ENCODE data around the gene RPL38. TPM values are rescaled to one million over a fixed set of nuclear protein-coding genes. Genes with fewer than 3 reads are reported as not detected.

The RPL38 gene
- total RNA-seq, 1 donor from 2014 or later, result 1,028 TPM

- H3K27me3 Mint-ChIP-seq, result peaks cover 17% of the 10 kb centered on the region
- H3K36me3 Mint-ChIP-seq, result no peaks in the 10 kb centered on the region
- no peak overlapping the region for H3K4me3 Mint-ChIP-seq
- TF ChIP-seq, protein P1, sequence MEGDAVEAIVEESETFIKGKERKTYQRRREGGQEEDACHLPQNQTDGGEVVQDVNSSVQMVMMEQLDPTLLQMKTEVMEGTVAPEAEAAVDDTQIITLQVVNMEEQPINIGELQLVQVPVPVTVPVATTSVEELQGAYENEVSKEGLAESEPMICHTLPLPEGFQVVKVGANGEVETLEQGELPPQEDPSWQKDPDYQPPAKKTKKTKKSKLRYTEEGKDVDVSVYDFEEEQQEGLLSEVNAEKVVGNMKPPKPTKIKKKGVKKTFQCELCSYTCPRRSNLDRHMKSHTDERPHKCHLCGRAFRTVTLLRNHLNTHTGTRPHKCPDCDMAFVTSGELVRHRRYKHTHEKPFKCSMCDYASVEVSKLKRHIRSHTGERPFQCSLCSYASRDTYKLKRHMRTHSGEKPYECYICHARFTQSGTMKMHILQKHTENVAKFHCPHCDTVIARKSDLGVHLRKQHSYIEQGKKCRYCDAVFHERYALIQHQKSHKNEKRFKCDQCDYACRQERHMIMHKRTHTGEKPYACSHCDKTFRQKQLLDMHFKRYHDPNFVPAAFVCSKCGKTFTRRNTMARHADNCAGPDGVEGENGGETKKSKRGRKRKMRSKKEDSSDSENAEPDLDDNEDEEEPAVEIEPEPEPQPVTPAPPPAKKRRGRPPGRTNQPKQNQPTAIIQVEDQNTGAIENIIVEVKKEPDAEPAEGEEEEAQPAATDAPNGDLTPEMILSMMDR (conservative IDR thresholded peaks at IDR 0.05), result no peak
- DNase-seq (ENCODE audit: extremely low spot score, unreplicated experiment), result no peak
- no peaks in the 10 kb centered on the region for H3K9me3 Mint-ChIP-seq
- peaks cover 8% of the 10 kb centered on the region for H3K4me1 Mint-ChIP-seq (ENCODE audit: unreplicated experiment)
- no peak overlapping the region for H3K27ac Mint-ChIP-seq
Measured at GRCh38 chr17:74164446-74165045, 38.9 kb upstream of the RPL38 start.

DNA sequence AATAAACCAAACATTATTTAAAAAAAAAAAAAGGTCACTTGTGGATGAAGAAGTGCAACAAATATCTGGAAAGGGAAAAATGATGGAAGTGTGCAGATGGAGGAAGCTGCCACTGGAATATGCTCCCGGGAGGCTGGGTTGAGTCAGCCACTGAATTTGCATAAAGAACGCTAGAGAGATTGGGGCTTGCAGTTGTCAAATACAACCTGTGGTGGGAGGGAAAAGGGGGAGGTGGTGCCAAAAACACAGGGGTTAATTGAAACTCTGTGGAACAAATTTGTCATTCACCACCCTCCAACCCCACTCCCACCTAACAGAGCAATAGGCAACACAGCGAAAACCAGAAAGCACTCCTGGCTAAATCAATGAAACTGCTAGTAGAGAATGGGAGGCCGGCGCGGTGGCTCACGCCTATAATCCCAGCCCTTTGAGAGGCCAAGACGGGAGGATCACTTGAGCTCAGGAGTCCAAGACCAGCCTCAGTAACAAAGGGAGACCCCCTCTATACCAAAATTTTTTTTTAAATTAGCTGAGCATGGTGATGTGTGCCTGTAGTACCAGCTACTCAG lies 37.6 kb upstream of the RPL38 start:
- Mint-ChIP-seq H3K9me3 (no peaks in the 10 kb centered on the region), H3K4me3 (no peak overlapping the region), H3K4me1 (ENCODE audit: unreplicated experiment) (peaks cover 8% of the 10 kb centered on the region), H3K27ac (no peak overlapping the region), H3K27me3 (peaks cover 23% of the 10 kb centered on the region), H3K36me3 (no peaks in the 10 kb centered on the region)
- TF ChIP-seq, protein P1 (conservative IDR thresholded peaks at IDR 0.05), result no peak
- no peak for DNase-seq (ENCODE audit: extremely low spot score, unreplicated experiment)

DNA sequence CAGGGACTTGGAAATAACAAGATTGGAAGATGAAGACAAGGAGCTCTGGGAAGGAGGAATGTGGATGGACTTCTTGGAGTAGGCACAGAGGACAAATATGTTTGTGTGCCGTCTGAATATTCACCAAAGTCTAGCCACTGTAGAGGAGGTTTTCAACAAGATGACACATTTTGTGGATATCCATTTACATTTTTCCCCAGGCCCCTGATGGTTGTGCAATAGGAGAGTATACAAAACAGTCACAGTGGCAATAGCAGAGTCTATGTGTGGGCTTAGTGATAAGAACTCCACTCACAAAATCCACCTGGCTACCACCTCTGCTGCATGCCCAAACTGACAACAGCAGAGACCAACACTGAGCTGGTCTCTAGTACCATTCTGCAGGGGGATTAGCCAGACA lies 32.6 kb upstream of the RPL38 start:
- Mint-ChIP-seq H3K27ac (no peak overlapping the region), H3K4me1 (ENCODE audit: unreplicated experiment) (peaks cover 13% of the 10 kb centered on the region), H3K9me3 (no peaks in the 10 kb centered on the region), H3K27me3 (peaks cover 32% of the 10 kb centered on the region), H3K4me3 (no peak overlapping the region), H3K36me3 (no peaks in the 10 kb centered on the region)
- TF ChIP-seq, protein P1 (conservative IDR thresholded peaks at IDR 0.05), result no peak
- no peak for DNase-seq (ENCODE audit: extremely low spot score, unreplicated experiment)

- no peaks in the 10 kb centered on the region for H3K36me3 Mint-ChIP-seq
- no peak overlapping the region for H3K27ac Mint-ChIP-seq
- no peak overlapping the region for H3K4me3 Mint-ChIP-seq
- no peaks in the 10 kb centered on the region for H3K9me3 Mint-ChIP-seq
- peaks cover 19% of the 10 kb centered on the region for H3K4me1 Mint-ChIP-seq (ENCODE audit: unreplicated experiment)
- TF ChIP-seq, protein P1 (conservative IDR thresholded peaks at IDR 0.05), result no peak
- peaks cover 34% of the 10 kb centered on the region for H3K27me3 Mint-ChIP-seq
- DNase-seq (ENCODE audit: extremely low spot score, unreplicated experiment), result no peak
Measured at GRCh38 chr17:74172700-74173099, 30.8 kb upstream of the RPL38 start.

DNA sequence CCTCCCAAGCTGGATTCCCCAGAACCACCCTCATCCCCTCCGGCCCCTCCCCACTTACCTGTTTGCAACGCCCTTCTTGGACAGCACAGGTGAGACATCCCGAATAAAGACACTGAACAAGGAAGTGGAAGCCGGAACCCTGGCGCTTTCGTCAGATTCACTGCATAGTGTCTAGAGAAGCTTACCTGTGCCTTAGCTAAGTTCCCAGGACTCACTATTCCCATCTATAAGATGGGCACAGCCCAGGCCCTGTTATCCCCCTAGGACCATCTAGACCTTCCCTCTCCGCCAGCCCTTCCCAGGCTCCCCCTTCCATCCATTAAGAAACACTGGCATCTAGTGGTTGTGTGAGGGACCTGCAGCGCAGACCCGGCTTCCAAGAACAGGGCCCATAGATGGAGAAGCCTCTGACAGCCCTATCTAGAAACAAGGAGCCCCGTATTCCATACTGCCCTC lies 26.9 kb upstream of the RPL38 start:
- H3K27ac Mint-ChIP-seq, result peak overlapping the region; percentile 33
- TF ChIP-seq, protein P1 (conservative IDR thresholded peaks at IDR 0.05), result peak; percentile 90
- no peak overlapping the region for H3K4me3 Mint-ChIP-seq
- no peaks in the 10 kb centered on the region for H3K9me3 Mint-ChIP-seq
- peaks cover 30% of the 10 kb centered on the region for H3K4me1 Mint-ChIP-seq (ENCODE audit: unreplicated experiment)
- H3K27me3 Mint-ChIP-seq, result peaks cover 30% of the 10 kb centered on the region
- DNase-seq (ENCODE audit: extremely low spot score, unreplicated experiment), result no peak
- H3K36me3 Mint-ChIP-seq, result no peaks in the 10 kb centered on the region
